Endometrial microvascular endothelial cells (primary cell): ENCODE data around the gene RIN3. TPM values are rescaled to one million over a fixed set of nuclear protein-coding genes. Genes with fewer than 3 reads are reported as not detected.

ENCODE experiments used
- in situ Hi-C: cut with HindIII; loops from 2 replicates; pipeline ENCODE4 v1.10.0; 2017; ENCODE audit warnings: low sequenced_read_pairs, low pct_unique_long_range_greater_than_20kb; ENCODE audit errors: inconsistent ontology term
- total RNA-seq: library from RNA; depleted of rRNA; stranded (reverse); fragments of >200 nt; gene quantifications from one replicate; pipeline ENCODE4 v1.2.3, GENCODE V29; 2015; ENCODE audit errors: inconsistent ontology term

Gene RIN3
- total RNA-seq, 1 donor from 2014 or later: 2.0 TPM

DNA sequence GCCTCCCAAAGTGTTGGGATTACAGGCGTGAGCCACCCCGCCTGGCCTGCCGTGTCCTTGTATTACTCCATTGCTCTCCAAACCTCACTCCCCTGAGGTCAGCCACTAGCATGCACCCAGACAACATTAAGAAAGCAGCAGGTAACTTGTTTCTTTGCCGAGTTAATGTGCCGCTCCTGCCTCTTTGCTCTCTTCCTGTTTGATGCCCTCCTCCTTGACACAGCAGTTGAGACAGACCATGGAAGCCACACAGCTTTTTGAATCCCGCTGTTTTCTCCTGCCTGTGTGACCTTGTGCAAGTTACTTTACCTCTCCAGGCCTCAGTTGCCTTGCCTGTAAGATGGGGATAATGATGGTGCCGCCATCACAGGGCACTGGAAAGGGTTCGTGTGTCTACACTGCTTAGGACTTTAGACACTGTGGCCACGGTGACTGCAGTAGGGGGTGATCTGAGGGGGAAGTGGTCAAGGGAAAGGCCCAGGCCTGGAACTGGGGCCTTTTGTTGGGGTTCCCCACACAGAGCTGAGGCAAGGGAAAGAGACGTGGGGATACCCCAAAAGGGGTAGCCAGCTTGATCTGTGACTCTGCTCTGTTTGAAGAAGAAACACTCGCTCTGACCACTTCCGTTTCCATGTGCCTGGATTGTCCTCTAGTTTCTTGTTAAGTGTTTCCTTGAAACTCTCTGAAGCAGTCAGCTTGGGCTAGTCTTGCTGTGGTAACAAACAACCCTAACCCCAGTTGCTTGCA, 69.3 kb downstream of the RIN3 start:
- in situ Hi-C loops: no loop called here

DNA sequence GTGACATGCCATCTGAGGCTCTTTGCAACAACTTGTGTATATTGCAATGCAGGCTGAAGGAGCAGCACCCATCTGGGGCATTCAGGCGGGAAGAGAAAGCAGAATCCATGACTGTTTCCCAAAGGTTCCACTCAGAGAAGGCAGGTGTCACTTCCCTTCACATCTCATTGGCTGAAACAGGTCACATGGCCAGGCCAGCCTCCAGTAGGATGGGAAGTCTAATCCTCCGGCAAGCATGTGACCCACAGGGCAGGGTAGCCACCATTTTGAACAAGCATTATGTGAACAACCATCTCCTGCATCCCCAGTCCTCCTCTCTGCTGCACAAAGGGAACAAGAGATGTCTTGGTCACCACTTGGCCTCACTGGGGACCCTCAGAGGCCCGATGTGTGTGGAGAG, 70.6 kb downstream of the RIN3 start:
- in situ Hi-C loops: no loop called here

DNA sequence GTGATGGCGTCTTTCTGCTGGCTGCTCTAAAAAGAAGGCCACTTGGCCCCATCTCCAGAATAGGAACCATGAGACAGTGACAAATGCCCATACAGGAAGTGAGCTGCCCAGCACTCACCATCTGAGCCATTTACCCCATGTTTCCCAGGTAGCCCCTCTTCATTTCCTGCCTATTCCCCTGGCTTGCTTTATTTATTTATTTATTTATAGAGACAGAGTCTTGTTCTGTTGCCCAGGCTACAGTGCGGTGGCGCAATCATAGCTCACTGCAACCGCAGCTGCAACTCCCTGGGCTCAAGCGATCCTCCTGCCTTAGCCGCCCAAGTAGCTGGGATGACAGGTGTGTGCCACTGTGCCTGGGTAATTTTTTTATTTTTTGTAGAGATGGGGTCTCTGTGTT, 71.2 kb downstream of the RIN3 start:
- in situ Hi-C loops: no loop called here

DNA sequence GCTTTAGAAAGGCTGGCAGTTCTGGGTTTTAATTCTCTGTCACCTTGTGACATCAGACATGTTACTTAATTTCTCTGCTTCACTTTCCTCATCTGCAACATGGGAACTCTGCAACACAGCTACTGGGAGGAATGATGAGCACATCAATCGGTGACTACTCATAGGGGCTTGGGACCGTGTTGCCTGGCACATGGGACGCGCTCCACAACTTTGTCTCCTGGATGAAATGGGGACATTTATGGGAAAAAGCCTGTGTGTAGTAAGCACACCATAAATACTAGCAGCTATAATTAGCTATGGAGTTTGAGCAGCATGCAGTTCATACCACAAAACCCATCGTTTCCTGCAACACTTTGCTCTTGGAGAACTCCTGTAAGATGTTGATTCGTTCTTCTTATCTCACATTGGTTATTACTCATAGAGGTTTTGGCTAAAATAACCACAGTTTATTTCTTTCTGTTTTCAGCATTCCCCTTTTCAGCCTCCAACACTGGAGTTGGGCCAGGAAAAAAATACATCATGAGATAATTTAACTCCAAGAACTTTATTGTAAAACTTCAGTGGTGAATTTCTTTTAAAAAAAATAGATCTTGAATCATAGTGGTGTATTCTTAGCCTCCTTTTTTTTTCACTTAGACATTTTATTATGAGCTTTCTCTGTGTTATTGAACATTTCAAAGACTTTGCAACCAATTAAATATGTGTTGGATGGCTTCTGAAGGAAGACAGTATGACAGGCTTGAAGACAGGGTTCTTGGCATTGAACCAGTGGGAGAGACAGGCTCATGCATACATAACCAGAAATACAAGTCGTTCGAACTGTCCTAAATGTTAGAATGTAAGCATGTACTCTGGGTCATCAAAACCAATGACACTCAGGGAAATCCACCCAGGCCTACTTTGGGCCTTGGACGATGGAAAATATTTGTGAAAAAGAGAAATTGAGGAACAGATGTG, 72.7 kb downstream of the RIN3 start:
- in situ Hi-C loops: no loop called here

DNA sequence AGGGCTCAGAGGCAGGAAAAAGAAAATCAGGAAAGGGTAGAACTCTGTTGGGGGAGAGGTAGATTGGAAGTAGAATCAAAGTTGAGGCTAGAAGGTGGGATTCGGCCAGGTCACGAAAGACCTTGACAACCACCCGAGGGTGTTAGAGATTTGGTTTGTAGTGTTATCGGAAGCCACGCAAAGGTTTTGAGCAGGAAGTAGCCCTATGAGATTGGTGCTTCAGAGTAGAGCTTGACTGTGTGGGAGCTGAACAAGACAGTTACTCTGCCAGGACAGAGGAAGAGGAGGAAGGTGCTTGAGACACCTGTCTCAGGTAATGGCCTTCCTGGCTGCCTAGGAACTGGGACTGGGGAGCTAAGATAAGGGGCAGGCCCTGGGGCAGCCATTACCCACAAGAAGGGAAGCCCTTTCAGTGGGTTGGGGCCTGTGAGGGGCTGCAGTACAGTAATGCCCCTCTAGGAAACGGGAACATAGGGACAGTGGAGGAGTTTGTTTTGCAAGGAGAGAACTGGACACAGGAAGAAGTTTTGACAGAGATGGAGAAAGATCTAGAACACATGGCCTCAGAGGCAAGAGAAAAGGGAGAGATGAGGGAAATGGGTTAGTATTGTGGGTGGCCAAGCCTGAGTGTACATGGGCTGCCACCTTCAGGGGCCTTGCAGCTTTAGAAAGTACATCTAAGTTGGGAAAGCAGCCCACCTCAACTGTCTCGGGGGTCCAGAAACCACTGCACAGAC, 73.5 kb downstream of the RIN3 start:
- in situ Hi-C loops: no loop called here

DNA sequence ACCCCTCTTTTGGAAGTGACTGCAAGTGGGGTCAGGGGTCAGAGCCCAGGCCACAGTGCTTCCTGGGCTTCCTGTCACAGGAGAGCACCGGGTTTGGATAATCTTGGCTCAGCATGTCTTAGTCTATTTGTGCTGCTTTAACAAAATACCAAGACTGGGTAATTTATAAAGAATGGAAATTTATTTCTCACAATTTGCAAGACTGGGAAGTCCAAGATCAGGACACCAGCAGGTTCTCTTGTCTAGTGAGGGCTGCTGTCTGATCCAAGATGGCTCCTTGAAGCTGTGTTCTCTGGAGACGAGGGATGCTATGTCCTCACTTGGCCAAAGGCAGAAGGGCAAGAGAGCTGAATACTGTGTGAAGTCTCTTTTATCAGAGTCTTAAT, 74.1 kb downstream of the RIN3 start:
- in situ Hi-C loops: no loop called here

DNA sequence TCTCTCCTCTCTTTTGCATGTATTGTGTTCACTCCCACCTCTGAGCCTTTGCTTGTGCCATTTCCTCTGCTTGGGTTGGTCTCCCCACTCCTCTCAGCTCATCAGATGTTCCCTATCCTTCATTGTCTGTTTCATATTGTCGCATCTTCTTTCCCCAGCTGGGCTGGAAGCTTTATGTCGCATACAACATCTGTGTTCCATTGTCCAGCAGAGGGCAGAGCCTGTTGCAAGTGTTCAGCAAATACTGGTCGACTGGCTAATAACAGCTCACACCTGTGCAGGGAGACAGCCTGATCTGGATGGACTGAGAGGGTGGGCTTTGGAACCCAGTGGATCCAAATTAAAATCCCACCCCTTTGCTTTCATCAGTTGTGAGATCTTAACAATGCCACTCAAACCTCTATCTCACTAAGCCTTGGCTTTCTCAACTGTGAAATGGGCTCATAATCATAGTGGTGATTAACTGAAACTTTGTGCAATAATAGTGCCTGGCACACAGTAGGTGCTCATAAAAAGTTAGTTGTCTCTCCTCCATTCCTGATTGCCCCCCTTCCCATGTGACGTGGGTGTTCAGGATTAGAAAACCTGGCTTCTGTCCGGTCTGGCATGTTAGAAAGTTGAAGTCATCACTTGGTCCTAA, 75.8 kb downstream of the RIN3 start:
- in situ Hi-C loops: no loop called here

DNA sequence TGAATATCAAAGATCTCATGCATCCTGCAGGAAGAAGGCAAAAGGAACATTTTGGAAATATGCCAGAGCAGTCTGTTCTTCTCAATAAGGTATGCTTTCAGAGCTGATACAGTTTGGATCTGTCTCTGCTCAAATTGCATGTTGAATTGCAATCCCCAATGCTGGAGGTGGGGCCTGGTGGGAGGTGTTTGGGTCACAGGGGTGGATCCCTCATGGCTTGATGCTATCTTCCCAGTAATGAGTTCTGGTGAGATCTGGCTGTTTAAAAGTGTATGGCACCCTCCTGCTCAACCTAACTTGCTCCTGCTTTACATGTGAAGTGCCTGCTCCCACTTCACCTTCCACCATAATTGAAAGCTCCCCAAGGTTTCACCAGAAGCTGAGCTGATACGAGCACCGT, 76.6 kb downstream of the RIN3 start:
- in situ Hi-C loops: no loop called here

DNA sequence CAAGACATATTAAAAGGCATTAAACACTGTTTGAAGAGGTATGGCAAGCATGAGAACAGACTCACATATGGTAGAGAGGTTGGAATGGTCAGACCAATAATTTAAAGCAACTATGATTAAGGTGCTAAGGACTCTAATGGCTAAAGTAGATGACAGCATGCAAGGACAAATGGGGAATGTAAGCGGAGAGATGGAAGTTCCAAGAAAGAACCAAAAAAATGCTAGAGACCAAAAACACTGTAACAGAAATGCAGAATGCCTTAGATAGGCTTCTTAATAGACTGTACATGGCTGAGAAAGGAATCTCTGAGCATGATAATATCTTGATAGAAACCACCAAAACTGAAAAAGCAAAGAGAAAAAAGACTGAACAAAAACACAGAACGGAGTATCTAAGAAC, 77.4 kb downstream of the RIN3 start:
- in situ Hi-C loops: no loop called here

DNA sequence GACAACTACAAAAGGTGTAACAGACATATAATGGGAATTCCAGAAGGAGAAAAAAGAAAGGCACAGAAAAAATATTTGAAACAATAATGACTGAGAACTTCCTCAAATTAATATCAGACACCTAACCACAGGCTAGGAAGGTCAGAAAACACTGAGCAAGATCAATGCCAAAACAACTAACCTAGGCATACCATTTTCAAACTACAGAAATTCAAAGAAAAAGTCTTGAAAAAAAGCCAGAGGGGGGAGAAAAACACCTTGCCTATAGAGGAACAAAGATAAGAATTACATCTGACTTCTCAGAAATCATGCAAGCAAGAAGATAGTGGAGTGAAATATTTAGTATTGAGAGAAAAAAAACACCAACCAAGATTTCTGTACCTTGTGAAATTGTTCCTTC, 77.8 kb downstream of the RIN3 start:
- in situ Hi-C loops: no loop called here

DNA sequence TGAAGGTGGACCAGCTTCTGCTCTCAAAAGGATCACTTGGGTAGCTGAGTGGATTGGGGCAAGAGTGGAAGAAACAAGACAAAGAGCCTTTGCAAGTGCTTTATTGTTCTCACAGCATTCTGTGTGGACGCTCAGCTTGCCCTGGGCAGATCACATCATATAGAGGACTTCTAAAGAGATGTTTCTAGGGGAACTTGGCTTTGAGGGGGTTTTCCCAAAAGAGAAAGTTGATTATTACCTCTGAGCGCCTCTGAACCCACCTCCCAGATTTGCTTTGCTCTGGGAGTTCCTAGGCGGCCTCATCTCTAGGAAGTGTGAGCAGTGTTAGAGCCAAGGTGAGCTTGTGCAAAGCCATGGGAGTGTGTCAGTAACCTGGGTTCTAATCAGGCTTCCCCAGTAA, 81.7 kb downstream of the RIN3 start:
- in situ Hi-C loops: no loop called here

DNA sequence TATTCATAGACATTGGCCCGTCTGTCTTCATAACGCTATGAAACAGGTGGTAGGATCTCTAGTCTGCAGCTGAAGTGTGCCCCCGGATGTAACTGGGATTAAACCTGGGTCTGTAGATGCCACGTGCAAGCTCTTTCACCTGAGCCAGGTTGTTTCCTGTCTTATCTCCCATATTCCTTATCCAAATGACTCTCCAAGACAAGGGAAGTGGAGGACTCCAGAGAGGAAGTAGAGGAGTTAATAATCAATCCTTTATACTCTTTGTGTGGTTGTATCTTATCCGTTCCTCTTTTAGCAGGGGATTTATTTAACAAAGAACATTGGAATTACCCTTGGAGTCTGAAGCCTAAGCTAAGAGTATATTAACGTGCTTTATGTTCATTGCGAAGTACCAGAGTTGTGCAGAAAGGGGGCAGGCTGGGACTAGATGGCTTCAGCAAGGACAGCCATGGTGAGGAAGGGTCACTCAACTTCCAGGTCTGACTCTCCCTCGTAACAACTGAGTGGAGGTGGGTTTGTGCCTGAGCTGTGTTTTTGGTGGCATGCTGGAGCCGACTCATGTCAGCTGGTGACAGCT, 82.8 kb downstream of the RIN3 start:
- in situ Hi-C loops: no loop called here

DNA sequence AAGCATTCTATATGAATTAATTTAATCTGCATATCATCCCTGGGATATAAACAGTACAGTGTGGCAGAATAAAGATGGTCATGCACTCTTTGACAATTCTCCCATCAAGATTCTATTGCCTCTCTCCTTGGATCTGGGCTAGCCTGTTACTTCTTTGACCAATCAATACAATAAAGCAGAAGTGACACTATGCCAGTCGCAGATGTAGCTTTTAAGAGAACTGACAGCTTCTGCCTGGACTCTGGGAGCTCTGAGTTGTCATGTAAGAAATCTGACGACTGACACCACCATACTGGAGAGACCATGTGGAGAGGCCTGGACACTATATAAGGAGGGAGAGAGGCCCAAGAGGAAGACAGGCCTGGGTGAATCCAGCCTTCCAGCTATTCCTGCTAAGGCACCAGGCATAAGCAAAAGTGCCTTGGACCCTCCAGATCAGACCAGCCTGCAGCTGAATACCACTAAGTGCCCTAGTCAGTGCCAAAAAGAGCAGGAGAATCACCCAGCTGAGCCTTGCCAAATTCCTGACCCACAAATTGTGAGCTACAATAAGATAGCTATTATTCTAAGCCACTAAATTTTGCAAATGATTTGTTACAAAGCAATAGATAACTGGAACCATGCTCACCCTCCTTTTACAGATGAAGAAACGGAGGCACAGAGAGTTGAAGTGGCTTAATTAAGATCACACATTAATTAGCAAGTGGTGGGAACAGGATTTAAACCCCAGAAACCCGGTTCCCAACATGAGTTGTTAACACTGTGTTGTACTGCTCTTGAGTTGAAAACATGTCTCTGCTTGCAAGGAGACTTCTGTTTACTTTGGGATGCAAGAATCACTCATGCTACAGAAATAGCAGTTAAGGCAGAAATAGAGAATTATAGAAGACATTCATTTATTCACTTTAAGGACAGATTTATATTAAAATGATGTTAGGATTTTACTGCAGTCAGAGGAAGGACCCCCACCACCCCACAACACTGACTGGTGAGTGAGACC, 84.6 kb downstream of the RIN3 start:
- in situ Hi-C loops: no loop called here

DNA sequence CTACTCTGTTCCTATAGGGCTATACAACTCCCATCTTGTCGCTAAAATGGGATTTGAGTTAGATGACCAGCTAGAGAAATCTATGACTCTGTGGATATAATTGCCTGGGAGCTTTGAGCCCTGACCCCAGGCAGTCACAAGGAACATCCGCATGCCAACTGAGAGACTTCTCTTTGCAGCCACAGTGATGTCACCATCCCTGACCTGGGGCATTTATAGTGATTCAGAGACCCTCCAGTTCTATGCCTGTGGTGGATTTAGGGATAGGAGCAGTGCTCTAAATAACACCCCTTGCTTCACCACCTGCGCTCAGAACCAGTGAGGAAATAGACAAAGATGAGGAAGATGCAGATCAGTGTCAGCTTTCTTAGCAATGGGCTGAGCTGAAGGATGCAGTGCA, 86.2 kb downstream of the RIN3 start:
- in situ Hi-C loops: no loop called here

DNA sequence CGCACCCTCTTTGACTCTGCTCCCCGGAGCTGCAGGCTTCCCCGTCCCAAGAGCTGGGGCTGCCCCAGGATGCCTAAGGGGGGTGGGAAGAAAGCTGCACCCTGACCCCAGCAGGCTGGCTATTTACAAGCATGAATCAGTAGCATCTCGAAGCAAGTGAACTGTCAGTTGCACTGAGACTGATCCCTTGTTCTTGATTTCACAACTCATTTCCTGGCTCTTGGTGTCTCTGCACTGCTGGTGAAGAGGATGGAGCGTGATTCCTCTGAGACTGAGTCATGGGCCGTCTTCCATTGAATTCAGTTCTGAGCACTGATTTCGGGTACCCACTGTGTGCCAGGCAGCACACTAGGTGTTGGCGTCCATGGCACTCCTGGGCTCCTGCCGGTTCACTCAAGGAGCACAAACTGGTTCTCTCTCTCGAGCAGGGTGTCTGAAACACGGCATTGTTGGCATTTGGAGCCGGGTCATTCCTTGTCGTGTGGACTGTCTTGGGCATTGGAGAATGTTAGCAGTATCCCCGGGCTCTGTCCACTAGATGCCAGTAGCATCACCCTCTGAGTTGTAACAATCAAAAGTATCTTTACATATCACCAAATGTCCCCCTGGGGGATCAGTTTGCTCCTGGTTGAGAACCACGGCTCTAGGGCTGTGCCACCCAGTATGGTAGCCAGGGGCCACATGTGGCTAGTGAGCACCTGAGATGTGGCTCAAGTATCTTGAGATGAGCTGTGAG, 86.9 kb downstream of the RIN3 start:
- in situ Hi-C loops: no loop called here

DNA sequence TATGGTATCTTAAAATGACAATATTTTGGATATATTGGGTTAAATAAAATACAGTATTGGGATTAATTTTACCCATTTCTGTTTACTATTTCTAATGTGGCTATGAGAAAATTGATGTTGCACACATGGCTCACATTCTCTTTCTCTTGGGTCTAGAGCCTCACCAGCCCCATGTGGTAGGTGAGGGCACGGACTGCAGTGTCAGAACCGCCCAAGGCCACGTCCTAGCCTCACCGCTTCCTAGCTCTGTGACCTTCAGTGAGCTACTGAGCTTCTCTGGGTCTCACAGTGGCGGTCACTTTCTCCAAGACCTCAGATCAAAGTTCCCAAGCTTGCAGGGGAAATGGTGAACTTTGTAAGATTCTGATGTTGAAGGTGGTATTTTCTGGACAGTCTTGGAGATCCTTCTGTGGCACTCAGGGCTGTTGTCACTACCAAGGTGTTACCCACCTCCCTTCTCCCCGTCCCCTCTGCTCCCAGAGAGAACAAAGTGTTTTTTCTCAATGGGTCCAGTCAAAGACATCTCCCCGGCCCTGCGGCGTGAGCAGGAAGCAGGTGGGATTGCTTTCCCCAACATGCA, 87.6 kb downstream of the RIN3 start:
- in situ Hi-C loops: no loop called here
